Measurements from ENCODE around the gene SERPINA12. TPM values are rescaled to one million over a fixed set of nuclear protein-coding genes. Genes with fewer than 3 reads are reported as not detected.

The SERPINA12 gene
- total and polyA plus RNA-seq, 8 donors = 0.08 TPM; not detected in 7

DNA sequence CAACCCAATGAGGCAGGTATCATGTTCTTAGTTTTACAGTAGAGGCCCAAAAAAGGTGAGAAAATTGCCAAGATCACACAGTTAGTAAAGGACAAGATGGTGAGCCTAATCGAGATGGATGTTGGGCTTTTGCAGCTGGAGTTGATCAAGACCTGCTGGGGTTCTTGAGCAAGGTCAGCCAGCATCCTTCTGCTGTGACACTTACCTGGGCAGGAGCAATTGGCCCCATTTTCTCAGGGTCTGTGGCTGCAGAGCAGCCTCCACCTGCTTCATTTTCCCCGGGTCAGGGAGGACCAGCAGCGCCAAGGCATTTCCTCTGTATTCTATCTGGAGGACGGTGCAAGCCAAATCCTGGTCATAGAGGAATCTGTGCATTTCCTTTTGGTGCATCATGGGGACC is 63.1 kb downstream of the SERPINA12 start:
- DNase-seq = no peak
- Histone ChIP-seq H3K9me3 (no peaks in the 10 kb centered on the region), H3K27ac (no peak overlapping the region), H3K4me1 (no peaks in the 10 kb centered on the region), H3K36me3 (no peaks in the 10 kb centered on the region), H3K4me3 (no peak overlapping the region), H3K27me3 (peaks cover 0 to 50% (median 0%) of the 10 kb centered on the region in 3 donors)
- TF ChIP-seq EP300 (IDR thresholded peaks at IDR 0.05) (no peak), POLR2AphosphoS5 (IDR thresholded peaks at IDR 0.05) (no peak), CTCF (IDR thresholded peaks at IDR 0.05) (no peak), POLR2A (IDR thresholded peaks at IDR 0.05) (no peak)
- WGBS, 5 donors = 73 to 84% (median 81%) methylated on average over 4 of the region's 4 CpGs
- intact Hi-C loops (cut with DNase I; ENCODE audit: low total_unique reads) = no loop called here

GRCh38 chr14:94445003-94445402 is 64.3 kb downstream of the SERPINA12 start:
- Histone ChIP-seq H3K27ac (no peak overlapping the region), H3K9me3 (no peaks in the 10 kb centered on the region), H3K27me3 (peaks cover 0 to 44% (median 0%) of the 10 kb centered on the region in 3 donors), H3K4me1 (no peaks in the 10 kb centered on the region), H3K36me3 (no peaks in the 10 kb centered on the region), H3K4me3 (no peak overlapping the region)
- intact Hi-C loops (cut with DNase I; ENCODE audit: low total_unique reads) = no loop called here
- no peak for DNase-seq
- TF ChIP-seq POLR2AphosphoS5 (IDR thresholded peaks at IDR 0.05) (no peak), EP300 (IDR thresholded peaks at IDR 0.05) (no peak), POLR2A (IDR thresholded peaks at IDR 0.05) (no peak), CTCF (IDR thresholded peaks at IDR 0.05) (no peak)
- WGBS, 5 donors = 67 to 90% (median 79%) methylated on average over 1 of the region's 1 CpG

- H3K36me3 ChIP-seq = no peaks in the 10 kb centered on the region
- DNase-seq = no peak
- H3K27ac ChIP-seq = no peak overlapping the region
- 88 to 93% (median 90%) methylated on average over 12 of the region's 12 CpGs for WGBS, 5 donors
- H3K9me3 ChIP-seq = no peaks in the 10 kb centered on the region
- H3K4me3 ChIP-seq = no peak overlapping the region
- peaks cover 0 to 35% (median 0%) of the 10 kb centered on the region in 3 donors for H3K27me3 ChIP-seq
- TF ChIP-seq POLR2A (IDR thresholded peaks at IDR 0.05) (no peak), EP300 (IDR thresholded peaks at IDR 0.05) (no peak), CTCF (IDR thresholded peaks at IDR 0.05) (no peak), POLR2AphosphoS5 (IDR thresholded peaks at IDR 0.05) (no peak)
- no peaks in the 10 kb centered on the region for H3K4me1 ChIP-seq
- intact Hi-C loops (cut with DNase I; ENCODE audit: low total_unique reads) = no loop called here
Observed at GRCh38 chr14:94441531-94442205, 67.6 kb downstream of the SERPINA12 start.

GRCh38 chr14:94441130-94441529 is 68.1 kb downstream of the SERPINA12 start:
- no peak overlapping the region for H3K4me3 ChIP-seq
- intact Hi-C loops (cut with DNase I; ENCODE audit: low total_unique reads) = no loop called here

DNA sequence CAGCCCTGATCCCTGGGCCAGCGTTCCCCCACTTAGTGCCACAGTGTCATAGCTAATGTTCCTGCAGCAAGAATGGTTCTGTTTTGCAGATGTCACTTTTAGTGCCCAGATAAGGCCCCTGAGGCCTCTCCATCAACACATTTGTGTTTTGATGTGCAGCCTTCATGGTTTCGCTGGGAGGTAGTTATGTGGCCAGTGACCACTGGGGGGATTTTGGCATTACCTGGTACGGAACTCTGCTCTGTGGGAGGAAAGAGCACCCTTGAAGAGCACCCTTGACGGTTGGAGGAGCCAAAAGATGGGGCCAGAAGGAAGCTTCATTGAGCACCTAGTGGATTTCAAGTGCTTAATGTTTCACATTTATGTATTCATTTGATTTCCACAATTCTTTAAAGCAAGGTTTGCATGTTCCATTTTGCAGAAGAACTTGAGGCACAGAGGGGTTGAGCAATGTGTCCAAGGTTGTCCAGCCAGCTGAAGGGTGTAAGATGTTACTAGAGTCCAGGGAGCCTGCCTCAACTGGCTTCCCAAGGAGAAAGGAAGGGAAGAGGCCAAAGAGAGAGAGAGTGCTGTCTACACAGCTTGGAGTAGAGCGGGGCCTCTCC is 69.7 kb downstream of the SERPINA12 start:
- peaks cover 0 to 29% (median 0%) of the 10 kb centered on the region in 3 donors for H3K27me3 ChIP-seq
- H3K4me3 ChIP-seq = no peak overlapping the region
- DNase-seq = no peak
- H3K36me3 ChIP-seq = no peaks in the 10 kb centered on the region
- H3K4me1 ChIP-seq = no peaks in the 10 kb centered on the region
- H3K9me3 ChIP-seq = no peaks in the 10 kb centered on the region
- WGBS, 5 donors = 70 to 83% (median 77%) methylated on average over 5 of the region's 5 CpGs
- no peak overlapping the region for H3K27ac ChIP-seq
- TF ChIP-seq CTCF (IDR thresholded peaks at IDR 0.05) (no peak), POLR2A (IDR thresholded peaks at IDR 0.05) (no peak), POLR2AphosphoS5 (IDR thresholded peaks at IDR 0.05) (no peak), EP300 (IDR thresholded peaks at IDR 0.05) (no peak)
- intact Hi-C loops (cut with DNase I; ENCODE audit: low total_unique reads) = no loop called here

More at GRCh38 chr14:94441130-94441529, 68.1 kb downstream of the SERPINA12 start:
- Histone ChIP-seq H3K27ac (no peak overlapping the region), H3K9me3 (no peaks in the 10 kb centered on the region), H3K27me3 (peaks cover 0 to 30% (median 0%) of the 10 kb centered on the region in 3 donors), H3K36me3 (no peaks in the 10 kb centered on the region), H3K4me1 (no peaks in the 10 kb centered on the region)
- TF ChIP-seq EP300 (IDR thresholded peaks at IDR 0.05) = no peak
- no peak for DNase-seq
- 84 to 93% (median 91%) methylated on average over 4 of the region's 4 CpGs for WGBS, 5 donors

All from stomach (tissue), 9 donors.